GM12892 (cell line): ENCODE data around the gene BSN.

ENCODE experiments used
- DNase-seq: peaks from one replicate; pipeline ENCODE4 v3.0.0; 2011; ENCODE audit not compliant: insufficient read length
- FAIRE-seq: peaks from 2 replicates; lab custom pipeline; 2011; peaks lifted over from hg19 to GRCh38; lab: Jason Lieb, UNC
- POLR2A ChIP-seq: IDR thresholded peaks from 2 replicates; pipeline ENCODE4 v1.6.1; 2011; ENCODE audit warnings: low read depth, low read length, control low read depth
- POLR2AphosphoS5 ChIP-seq: IDR thresholded peaks from 2 replicates; pipeline ENCODE4 v1.6.1; 2011; ENCODE audit warnings: low read depth, low read length, control low read depth
- TAF1 ChIP-seq: IDR thresholded peaks from 2 replicates; pipeline ENCODE4 v1.6.1; 2011; ENCODE audit warnings: low read depth, mild to moderate bottlenecking, control low read depth, low read length, borderline replicate concordance

BSN gene

GRCh38 chr3:49652903-49653415 is 98.7 kb downstream of the BSN start:
- DNase-seq (no peak), FAIRE-seq (no peak)
- no peak for TF ChIP-seq POLR2A
- TF ChIP-seq TAF1, result no peak
- no peak for TF ChIP-seq POLR2AphosphoS5

GRCh38 chr3:49653621-49654020 is 99.3 kb downstream of the BSN start:
- DNase-seq (no peak), FAIRE-seq (no peak)
- TF ChIP-seq POLR2A (no peak), POLR2AphosphoS5 (no peak), TAF1 (no peak)

- DNase-seq (no peak), FAIRE-seq (no peak)
- no peak for TF ChIP-seq TAF1
- TF ChIP-seq POLR2A, result no peak
- TF ChIP-seq POLR2AphosphoS5, result no peak
Observed at GRCh38 chr3:49654176-49654825, 100.0 kb downstream of the BSN start.

- DNase-seq (no peak), FAIRE-seq (no peak)
- TF ChIP-seq POLR2A, result no peak
- TF ChIP-seq TAF1, result no peak
- no peak for TF ChIP-seq POLR2AphosphoS5
Observed at GRCh38 chr3:49654955-49655556, 100.8 kb downstream of the BSN start.

- no peak for DNase-seq
- FAIRE-seq, result no peak
- TF ChIP-seq POLR2A, result no peak
- no peak for TF ChIP-seq TAF1
- TF ChIP-seq POLR2AphosphoS5, result no peak
Observed at GRCh38 chr3:49655731-49656285, 101.5 kb downstream of the BSN start.

GRCh38 chr3:49656541-49657112 is 102.3 kb downstream of the BSN start:
- no peak for TF ChIP-seq POLR2AphosphoS5
- no peak for TF ChIP-seq TAF1
- no peak for TF ChIP-seq POLR2A
- DNase-seq (no peak), FAIRE-seq (no peak)

GRCh38 chr3:49657208-49657915 is 103.1 kb downstream of the BSN start:
- DNase-seq (no peak), FAIRE-seq (no peak)
- no peak for TF ChIP-seq TAF1
- TF ChIP-seq POLR2AphosphoS5, result no peak
- no peak for TF ChIP-seq POLR2A

GRCh38 chr3:49658711-49659110 is 104.4 kb downstream of the BSN start:
- no peak for DNase-seq
- no peak for TF ChIP-seq TAF1
- no peak for TF ChIP-seq POLR2A
- no peak for TF ChIP-seq POLR2AphosphoS5
- no peak for FAIRE-seq

GRCh38 chr3:49659756-49660155 is 105.5 kb downstream of the BSN start:
- TF ChIP-seq POLR2A (no peak), POLR2AphosphoS5 (no peak), TAF1 (no peak)
- no peak for DNase-seq
- FAIRE-seq, result no peak

GRCh38 chr3:49661281-49661680 is 107.0 kb downstream of the BSN start:
- TF ChIP-seq POLR2AphosphoS5, result no peak
- TF ChIP-seq TAF1, result no peak
- no peak for TF ChIP-seq POLR2A
- FAIRE-seq, result no peak
- DNase-seq, result no peak

- no peak for DNase-seq
- TF ChIP-seq POLR2AphosphoS5, result no peak
- TF ChIP-seq POLR2A, result no peak
- no peak for TF ChIP-seq TAF1
- FAIRE-seq, result no peak
Observed at GRCh38 chr3:49662021-49662420, 107.7 kb downstream of the BSN start.
